GM12875 (cell line): ENCODE measurements around the gene BAIAP2.

Source experiments
- H3K4me3 ChIP-seq: one replicate; pipeline ENCODE4 v1.5.1; 2011; ENCODE audit warnings: low read depth, low read length, control low read depth
- TF ChIP-seq, protein P1 (sequence below): IDR thresholded peaks from 2 replicates; pipeline ENCODE4 v1.5.1; 2011; ENCODE audit warnings: low read depth, mild to moderate bottlenecking, control low read depth, inconsistent platforms, low read length, moderate library complexity, borderline replicate concordance; ENCODE audit not compliant: insufficient read depth

The BAIAP2 gene, protein sequence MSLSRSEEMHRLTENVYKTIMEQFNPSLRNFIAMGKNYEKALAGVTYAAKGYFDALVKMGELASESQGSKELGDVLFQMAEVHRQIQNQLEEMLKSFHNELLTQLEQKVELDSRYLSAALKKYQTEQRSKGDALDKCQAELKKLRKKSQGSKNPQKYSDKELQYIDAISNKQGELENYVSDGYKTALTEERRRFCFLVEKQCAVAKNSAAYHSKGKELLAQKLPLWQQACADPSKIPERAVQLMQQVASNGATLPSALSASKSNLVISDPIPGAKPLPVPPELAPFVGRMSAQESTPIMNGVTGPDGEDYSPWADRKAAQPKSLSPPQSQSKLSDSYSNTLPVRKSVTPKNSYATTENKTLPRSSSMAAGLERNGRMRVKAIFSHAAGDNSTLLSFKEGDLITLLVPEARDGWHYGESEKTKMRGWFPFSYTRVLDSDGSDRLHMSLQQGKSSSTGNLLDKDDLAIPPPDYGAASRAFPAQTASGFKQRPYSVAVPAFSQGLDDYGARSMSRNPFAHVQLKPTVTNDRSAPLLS

DNA sequence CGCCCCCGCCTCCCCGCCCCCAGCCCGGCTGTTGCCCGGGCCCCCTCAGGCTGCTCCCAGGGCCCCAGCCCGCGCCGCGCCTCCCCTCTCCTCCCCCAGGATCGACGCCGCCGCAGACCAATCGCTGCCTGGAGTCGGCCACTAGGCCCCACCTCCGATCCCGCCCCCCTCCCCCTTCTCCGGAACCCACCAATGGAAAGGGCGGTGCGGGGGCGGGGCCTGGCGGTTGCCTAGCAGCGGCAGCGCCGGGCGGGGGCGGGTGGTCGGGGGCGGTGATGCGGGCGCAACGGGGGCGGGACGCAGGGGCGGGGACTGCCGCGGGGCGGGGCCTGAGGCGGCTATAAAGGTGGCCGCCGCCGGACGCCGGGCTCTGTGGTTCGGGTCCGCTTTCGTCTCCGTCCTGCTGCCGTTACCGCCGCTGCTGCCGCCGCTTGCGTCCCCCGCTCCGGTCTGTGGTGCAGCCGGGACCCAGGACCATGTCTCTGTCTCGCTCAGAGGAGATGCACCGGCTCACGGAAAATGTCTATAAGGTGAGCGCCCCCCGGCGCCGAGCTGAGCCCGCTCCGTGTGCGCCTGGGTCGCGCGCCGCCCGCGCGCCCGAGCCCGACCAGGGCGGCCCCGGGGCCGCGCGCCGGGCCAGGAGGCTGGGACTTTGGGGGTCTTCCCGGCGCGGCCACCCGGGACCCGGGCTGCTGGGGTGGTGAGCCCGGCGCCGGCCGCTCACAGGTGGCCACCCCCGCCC is at the start of gene BAIAP2:
Gene BAIAP2, plus strand, starts transcription at position 373 of the 742 bp plus-strand sequence. Its CDS starts 104 bp downstream, at position 477.
- peak within 1 kb of the TSS; percentile 44 for H3K4me3 ChIP-seq
- TF ChIP-seq, protein P1, sequence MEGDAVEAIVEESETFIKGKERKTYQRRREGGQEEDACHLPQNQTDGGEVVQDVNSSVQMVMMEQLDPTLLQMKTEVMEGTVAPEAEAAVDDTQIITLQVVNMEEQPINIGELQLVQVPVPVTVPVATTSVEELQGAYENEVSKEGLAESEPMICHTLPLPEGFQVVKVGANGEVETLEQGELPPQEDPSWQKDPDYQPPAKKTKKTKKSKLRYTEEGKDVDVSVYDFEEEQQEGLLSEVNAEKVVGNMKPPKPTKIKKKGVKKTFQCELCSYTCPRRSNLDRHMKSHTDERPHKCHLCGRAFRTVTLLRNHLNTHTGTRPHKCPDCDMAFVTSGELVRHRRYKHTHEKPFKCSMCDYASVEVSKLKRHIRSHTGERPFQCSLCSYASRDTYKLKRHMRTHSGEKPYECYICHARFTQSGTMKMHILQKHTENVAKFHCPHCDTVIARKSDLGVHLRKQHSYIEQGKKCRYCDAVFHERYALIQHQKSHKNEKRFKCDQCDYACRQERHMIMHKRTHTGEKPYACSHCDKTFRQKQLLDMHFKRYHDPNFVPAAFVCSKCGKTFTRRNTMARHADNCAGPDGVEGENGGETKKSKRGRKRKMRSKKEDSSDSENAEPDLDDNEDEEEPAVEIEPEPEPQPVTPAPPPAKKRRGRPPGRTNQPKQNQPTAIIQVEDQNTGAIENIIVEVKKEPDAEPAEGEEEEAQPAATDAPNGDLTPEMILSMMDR, result no peak

DNA sequence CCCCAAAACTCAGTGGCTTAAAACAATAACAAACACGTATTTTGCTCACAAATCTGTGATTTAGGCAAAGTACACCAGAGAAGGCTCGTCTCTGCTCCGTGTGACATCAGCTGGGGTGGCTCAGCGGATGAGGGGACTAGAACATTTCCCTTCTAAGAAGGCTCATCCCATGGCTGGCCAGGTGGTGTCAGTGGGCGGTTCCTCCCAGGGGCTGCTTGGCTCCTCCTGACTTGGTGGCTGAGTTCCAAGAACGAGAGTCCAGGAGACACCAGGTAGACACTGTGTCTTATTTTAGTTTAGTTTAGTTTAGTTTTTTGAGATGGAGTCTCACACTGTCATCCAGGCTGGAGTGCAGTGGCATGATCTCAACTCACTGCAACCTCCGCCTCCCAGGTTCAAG is 48.9 kb upstream of the BAIAP2 start:
- TF ChIP-seq, protein P1, result no peak
- no peak overlapping the region for H3K4me3 ChIP-seq

GRCh38 chr17:80986816-80987475 is 48.0 kb upstream of the BAIAP2 start:
- no peak overlapping the region for H3K4me3 ChIP-seq
- TF ChIP-seq, protein P1, result no peak

- no peak overlapping the region for H3K4me3 ChIP-seq
- TF ChIP-seq, protein P1, result no peak
Measured at GRCh38 chr17:80987941-80988461, 47.0 kb upstream of the BAIAP2 start.

DNA sequence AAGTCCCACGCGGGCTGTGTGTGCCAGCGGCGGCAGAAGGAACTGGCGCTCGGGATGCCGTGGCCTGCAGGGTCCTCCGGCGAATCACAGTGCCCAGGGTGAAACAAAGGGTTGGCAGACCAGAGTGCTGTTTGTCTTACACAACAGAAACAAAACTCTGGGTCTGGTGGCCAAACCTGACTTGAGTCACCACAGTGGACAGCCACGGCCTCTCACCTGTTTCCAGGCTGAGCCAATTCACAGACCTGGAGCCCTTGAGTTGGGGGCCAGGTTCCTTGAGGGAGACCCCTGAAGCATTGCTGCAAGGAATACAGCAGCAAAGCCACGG is 45.4 kb upstream of the BAIAP2 start:
- TF ChIP-seq, protein P1, result no peak
- H3K4me3 ChIP-seq, result no peak overlapping the region

DNA sequence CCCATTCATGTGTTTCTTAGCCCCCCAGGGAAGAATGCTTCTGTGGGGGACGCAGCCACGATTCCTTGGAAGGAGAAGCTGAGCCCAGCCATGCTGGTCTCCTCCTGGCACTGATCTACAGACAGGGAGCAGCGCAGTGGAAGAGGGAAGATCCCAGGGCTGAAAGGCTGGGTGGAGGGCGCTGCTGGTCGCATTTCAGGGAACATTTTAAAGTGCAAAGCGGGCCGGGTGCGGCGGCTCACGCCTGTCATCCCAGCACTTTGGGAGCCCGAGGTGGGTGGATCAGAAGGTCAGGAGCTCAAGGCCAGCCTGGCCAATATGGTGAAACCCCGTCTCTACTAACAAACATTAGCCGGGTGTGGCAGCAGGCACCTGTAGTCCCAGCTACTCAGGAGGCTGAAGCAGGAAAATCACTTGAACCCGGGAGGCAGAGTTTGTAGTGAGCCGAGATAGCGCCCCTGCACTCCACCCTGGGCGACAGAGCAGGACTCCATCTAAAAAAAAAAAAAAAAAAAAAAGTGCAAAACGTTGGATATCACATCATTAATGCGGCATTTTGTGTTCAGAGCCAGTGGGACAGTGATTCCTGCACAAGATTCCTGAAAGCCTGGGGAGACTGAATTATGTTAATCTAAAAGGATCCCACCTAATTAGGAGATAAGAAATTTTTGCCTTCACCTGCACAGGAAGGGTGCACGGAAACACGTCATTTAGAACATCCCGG is 43.9 kb upstream of the BAIAP2 start:
- TF ChIP-seq, protein P1, result no peak

More for the DNA sequence above, 43.9 kb upstream of the BAIAP2 start:
- H3K4me3 ChIP-seq, result peak overlapping the region; percentile 69
